GM19240 (cell line): ENCODE measurements around the gene ACE.

ENCODE experiments used
- DNase-seq: peaks from one replicate; pipeline ENCODE4 v3.0.0; 2011; ENCODE audit warnings: low spot score; ENCODE audit not compliant: insufficient read length

ACE gene

DNA sequence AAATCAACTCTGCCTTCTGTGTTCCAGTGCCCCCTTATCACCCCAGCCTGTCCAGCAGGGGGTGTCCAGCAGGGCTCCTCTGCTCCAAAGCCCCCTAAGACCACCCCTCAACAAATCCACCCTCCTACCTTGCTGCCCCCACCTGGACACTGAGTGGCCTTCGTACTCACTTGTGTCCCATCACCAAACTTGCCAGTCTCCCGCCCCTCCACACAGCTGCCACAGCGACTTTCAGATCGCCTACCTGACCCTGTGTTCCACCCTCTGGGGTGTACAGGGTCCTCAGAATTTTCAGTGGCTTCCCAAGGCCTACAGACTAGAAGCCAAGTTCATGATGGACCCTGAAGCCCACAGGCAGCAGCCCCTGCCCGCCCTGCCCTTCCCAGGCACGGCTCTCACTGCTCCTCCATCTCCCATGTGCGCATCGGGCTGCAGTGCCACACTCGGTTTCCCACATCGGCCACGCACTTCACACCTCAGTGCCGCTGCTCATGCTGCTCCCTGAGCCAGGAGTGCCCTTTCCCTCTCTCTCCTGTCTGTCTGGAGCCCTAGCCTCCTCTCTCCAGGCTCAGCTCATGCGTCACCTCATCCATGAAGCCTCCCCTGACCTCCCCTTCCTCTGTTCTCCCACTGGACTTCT, 58.1 kb downstream of the ACE start:
- DNase-seq = no peak

GRCh38 chr17:63535640-63536039, 58.8 kb downstream of the ACE start:
- DNase-seq = no peak

GRCh38 chr17:63537001-63537400, 60.1 kb downstream of the ACE start:
- no peak for DNase-seq

- DNase-seq = no peak
Observed at GRCh38 chr17:63537991-63538692, 61.3 kb downstream of the ACE start.

- no peak for DNase-seq
Observed at GRCh38 chr17:63538693-63539595, 62.1 kb downstream of the ACE start.

DNA sequence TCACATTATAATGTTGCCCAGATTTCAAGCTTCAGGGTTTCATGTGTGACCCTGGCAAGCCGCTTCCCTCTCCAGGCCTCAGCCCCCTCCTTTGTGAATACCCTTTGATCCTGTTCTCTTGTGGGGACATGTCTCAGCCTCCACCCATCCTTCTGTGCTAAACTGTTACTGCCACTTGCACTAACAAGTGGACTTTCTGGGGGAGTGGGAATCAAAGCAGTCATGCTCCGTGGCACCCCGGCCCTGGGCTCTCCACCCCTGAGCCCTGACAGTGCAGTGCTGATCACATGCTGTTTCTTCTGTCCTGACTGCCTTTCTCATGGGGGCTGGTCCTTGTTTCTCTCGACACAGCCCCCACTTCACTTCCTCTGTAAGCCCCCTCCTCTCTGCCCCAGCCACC, 63.7 kb downstream of the ACE start:
- DNase-seq = no peak

- DNase-seq = no peak
Observed at GRCh38 chr17:63542218-63542545, 65.3 kb downstream of the ACE start.

GRCh38 chr17:63542942-63543821, 66.3 kb downstream of the ACE start:
- no peak for DNase-seq

GRCh38 chr17:63543822-63544420, 67.1 kb downstream of the ACE start:
- DNase-seq = no peak

GRCh38 chr17:63544467-63545301, 67.8 kb downstream of the ACE start:
- DNase-seq = no peak

- no peak for DNase-seq
Observed at GRCh38 chr17:63546308-63547082, 69.6 kb downstream of the ACE start.

DNA sequence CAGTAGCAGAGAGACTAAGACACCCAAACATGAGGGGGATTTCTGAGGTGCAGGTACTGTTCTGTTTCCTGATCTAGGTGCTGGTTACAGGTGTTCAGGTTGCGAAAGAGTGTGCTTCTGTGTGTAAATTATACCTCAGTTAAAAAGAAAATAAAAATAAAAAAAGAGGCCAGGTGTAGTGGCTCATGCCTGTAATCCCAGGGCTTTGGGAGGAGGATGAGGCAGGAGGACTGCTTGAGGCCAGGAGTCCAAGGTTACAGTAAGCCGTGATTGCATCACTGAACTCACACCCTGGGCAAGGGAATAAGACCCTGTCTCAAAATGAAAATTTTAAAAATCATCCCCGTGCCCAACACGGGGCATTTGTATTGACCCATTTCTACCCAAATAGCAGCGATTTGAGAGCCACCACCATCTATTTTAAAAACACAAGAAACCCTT, 70.2 kb downstream of the ACE start:
- DNase-seq = no peak
